Body of pancreas (tissue), 4 donors: ENCODE measurements around the gene PEMT.

Experiments used
- POLR2A ChIP-seq, 3 donors: fragments of 450-650 bp; IDR thresholded peaks; one replicate each; pipeline ENCODE4 v1.6.1; 2016; ENCODE audit warnings: antibody characterized with exemption in 3 of 3, mild to moderate bottlenecking in 2 of 3
- TF ChIP-seq, protein P1 (sequence below), 7 experiments: fragments of 450-650 bp in 4 of 7; fragments of 200-600 bp in 3 of 7; sonication (generic) in 3 of 7; IDR thresholded peaks; one replicate each; pipeline ENCODE4 v1.5.1; 2016 to 2019; ENCODE audit warnings: antibody characterized with exemption in 7 of 7

DNA sequence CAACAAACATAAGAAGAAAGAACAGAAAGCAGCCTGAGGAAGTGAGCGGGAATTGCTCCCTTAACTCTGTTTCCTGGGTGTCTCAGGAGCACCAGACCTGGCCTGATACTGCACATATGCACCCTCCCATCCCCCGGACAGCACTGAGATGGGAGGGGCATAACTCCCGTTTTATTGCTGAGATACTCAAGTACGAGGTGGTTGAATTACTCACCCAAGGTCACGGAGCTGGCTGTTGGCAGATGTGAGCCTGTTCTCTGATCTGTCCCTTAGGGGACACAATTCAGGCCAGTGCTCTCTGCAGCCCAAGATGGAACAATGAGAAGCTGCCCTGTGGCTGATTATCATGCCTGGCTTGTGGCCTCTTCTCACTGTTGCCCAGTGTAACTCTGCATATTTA, 123.8 kb downstream of the PEMT start:
- TF ChIP-seq, protein P1, sequence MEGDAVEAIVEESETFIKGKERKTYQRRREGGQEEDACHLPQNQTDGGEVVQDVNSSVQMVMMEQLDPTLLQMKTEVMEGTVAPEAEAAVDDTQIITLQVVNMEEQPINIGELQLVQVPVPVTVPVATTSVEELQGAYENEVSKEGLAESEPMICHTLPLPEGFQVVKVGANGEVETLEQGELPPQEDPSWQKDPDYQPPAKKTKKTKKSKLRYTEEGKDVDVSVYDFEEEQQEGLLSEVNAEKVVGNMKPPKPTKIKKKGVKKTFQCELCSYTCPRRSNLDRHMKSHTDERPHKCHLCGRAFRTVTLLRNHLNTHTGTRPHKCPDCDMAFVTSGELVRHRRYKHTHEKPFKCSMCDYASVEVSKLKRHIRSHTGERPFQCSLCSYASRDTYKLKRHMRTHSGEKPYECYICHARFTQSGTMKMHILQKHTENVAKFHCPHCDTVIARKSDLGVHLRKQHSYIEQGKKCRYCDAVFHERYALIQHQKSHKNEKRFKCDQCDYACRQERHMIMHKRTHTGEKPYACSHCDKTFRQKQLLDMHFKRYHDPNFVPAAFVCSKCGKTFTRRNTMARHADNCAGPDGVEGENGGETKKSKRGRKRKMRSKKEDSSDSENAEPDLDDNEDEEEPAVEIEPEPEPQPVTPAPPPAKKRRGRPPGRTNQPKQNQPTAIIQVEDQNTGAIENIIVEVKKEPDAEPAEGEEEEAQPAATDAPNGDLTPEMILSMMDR (IDR thresholded peaks at IDR 0.05): no peak
- TF ChIP-seq POLR2A (IDR thresholded peaks at IDR 0.05): no peak
